T-helper 2 cell (primary cell): ENCODE measurements around the gene PLA2R1.
A peak's percentile ranks its signal among the peaks of the same experiment; 100 is the strongest.

Experiments used
- DNase-seq, 5 experiments: peaks; one replicate each; pipeline versions ENCODE4 v3.0.0 to v3.0.0-alpha.2; 2012 to 2022

PLA2R1 gene

DNA sequence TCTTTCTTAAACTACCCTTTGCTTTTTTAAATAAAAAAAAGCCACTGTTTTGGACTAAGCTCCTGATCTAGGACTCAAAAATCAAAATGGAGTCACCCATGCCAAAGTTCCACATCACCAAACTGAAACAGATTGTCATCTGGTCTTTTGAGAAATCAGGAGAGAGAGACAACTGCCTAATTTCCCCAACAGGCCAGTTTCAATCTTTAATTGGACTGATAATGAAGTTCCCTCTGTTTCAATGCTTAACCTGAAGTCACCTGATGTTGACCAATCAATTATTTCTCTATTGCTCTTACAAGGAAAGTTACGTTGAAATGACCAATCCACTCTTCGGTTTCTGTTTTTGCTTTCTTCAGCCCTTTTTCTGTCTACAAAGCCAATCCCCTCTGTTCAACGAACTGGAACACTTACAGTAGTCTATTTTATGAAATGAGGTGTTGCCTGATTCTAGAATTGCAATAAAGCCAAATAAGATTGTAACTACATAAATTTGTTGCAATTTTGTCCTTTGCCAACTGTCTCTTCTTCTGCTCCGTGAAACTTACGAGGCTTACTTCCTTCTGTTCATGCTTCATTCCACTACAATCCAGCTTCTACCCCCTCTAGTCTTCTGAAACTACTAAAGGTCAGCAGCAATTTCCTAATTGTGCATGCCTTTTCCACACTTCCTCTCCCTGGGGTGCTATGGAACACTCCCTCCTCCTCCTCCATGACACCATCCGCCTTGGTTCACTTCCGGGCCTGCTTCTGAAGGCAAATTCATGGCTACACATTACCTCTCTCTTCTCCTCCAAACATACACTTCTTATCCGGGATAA lies 169.2 kb downstream of the PLA2R1 start:
- DNase-seq, result no peak

- no peak for DNase-seq
Observed at GRCh38 chr2:159891917-159892730, 170.3 kb downstream of the PLA2R1 start.

GRCh38 chr2:159891267-159891588 lies 171.2 kb downstream of the PLA2R1 start:
- DNase-seq, result no peak

DNA sequence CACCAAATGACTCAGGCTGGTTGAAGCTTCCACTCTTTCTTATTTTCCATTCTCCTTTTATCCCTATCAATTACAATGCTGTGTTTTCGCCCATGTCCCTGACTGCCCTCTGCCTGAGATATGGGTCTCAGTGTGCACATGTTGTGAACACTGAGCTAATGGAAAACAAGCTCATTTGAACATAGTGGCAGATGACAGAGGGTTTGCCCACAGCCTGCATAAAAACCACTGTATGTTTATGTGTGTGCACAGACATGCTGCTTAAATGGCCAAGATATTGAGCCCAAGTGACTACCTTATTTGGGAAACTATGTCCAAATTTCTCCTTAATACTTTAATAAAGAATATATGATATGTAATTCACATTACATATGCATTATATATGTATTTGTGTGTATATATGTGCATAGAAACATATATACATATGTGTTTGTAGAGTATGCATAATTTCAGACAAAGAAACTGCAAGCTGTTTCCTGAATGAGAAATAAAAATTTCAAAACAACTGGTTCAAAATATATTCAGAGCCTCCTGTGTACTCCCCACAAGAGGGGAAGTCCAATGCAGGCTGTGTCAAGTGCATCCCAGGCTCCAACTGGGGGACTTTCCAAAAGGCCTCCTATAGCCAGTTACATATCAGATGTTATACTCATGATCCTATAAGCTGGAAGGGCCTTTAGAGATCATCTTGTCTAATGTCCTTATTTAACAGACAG lies 171.7 kb downstream of the PLA2R1 start:
- peak in 1 of 5 experiments; percentile 37 for DNase-seq

- no peak for DNase-seq
Observed at GRCh38 chr2:159882130-159882745, 180.2 kb downstream of the PLA2R1 start.
